ENCODE results near the gene GRIFIN.
A peak's percentile ranks its signal among the peaks of the same experiment; 100 is the strongest.

The GRIFIN gene

GRCh38 chr7:2451171-2452073 is 24.8 kb downstream of the GRIFIN start:
- peak; percentile 80 for TF ChIP-seq CTCF (IDR thresholded peaks at IDR 0.05)
- Histone ChIP-seq H3K4me1 (ENCODE audit: control insufficient read depth in 1 of 2, insufficient read depth in 1 of 2, low read depth in 1 of 2, low read length in 1 of 2) (peaks cover 9 to 12% of the 10 kb centered on the region in 2 experiments), H3K27ac (no peak overlapping the region), H3K27me3 (peaks cover 3% of the 10 kb centered on the region), H3K9me3 (no peaks in the 10 kb centered on the region), H3K36me3 (peaks cover 6% of the 10 kb centered on the region), H3K4me3 (ENCODE audit: low read depth in 1 of 2, low read length in 1 of 2) (peak overlapping the region; percentile 44 to 67)

DNA sequence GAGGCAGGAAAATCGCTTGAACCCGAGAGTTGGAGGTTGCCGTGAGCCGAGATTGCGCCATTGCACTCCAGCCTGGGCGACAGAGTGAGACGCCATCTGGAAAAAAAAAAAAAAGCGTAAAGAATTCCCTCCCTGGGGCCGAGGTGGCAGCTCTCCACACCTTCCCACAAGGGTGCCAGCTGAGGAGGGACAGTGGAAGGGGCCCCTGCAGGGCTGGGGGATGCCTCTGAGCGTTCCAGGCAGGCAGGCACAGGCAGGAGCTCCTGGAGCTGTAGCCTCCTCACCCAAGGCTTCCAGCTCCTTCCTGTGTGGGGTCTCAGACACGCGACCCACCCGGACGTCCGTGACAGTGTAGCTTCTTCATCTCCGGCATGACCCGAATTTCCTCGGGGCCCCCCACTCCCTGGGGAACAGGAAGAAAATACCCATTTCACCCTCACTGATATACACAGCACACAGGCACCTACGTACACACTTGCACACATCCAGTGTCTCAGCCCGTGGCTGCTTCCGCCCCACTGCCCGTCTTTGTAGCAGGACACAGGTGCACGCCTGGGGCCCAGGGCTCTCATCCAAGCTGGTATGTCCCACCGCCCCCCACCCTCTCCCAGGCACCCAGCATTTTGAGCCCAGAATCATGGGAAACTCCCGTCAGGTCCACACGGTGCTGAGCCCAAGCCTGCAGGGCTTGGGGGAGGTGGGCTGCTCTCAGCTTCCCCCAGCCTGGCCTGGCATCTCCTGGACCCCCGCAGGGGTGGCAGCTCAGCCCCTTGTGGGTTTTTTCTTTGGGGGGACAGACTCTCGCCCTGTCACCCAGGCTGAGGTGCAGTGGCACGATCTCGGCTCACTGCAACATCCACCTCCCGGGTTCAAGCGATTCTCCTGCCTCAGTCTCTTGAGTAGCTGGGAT is 25.7 kb downstream of the GRIFIN start:
- TF ChIP-seq CTCF (IDR thresholded peaks at IDR 0.05) = no peak
- peaks cover 3% of the 10 kb centered on the region for H3K27me3 ChIP-seq
- H3K9me3 ChIP-seq = no peaks in the 10 kb centered on the region
- H3K36me3 ChIP-seq = peaks cover 6% of the 10 kb centered on the region
- H3K4me3 ChIP-seq (ENCODE audit: low read depth in 1 of 2, low read length in 1 of 2) = no peak overlapping the region
- H3K4me1 ChIP-seq (ENCODE audit: control insufficient read depth in 1 of 2, insufficient read depth in 1 of 2, low read depth in 1 of 2, low read length in 1 of 2) = peaks cover 9 to 12% of the 10 kb centered on the region in 2 experiments
- H3K27ac ChIP-seq = no peak overlapping the region

GRCh38 chr7:2446676-2447075 is 29.5 kb downstream of the GRIFIN start:
- Histone ChIP-seq H3K9me3 (no peaks in the 10 kb centered on the region), H3K36me3 (peaks cover 14% of the 10 kb centered on the region), H3K27me3 (peaks cover 3% of the 10 kb centered on the region), H3K4me1 (ENCODE audit: control insufficient read depth in 1 of 2, insufficient read depth in 1 of 2, low read depth in 1 of 2, low read length in 1 of 2) (peaks cover 4 to 7% of the 10 kb centered on the region in 2 experiments), H3K4me3 (ENCODE audit: low read depth in 1 of 2, low read length in 1 of 2) (no peak overlapping the region), H3K27ac (no peak overlapping the region)
- no peak for TF ChIP-seq CTCF (IDR thresholded peaks at IDR 0.05)

GRCh38 chr7:2445898-2446555 is 30.2 kb downstream of the GRIFIN start:
- Histone ChIP-seq H3K27ac (no peak overlapping the region), H3K36me3 (peaks cover 14% of the 10 kb centered on the region), H3K27me3 (peaks cover 3% of the 10 kb centered on the region), H3K9me3 (no peaks in the 10 kb centered on the region), H3K4me1 (ENCODE audit: control insufficient read depth in 1 of 2, insufficient read depth in 1 of 2, low read depth in 1 of 2, low read length in 1 of 2) (peaks cover 0 to under 1% of the 10 kb centered on the region in 2 experiments), H3K4me3 (ENCODE audit: low read depth in 1 of 2, low read length in 1 of 2) (no peak overlapping the region)
- no peak for TF ChIP-seq CTCF (IDR thresholded peaks at IDR 0.05)

- Histone ChIP-seq H3K27me3 (no peaks in the 10 kb centered on the region), H3K27ac (no peak overlapping the region), H3K4me3 (ENCODE audit: low read depth in 1 of 2, low read length in 1 of 2) (no peak overlapping the region), H3K4me1 (ENCODE audit: control insufficient read depth in 1 of 2, insufficient read depth in 1 of 2, low read depth in 1 of 2, low read length in 1 of 2) (no peaks in the 10 kb centered on the region), H3K9me3 (no peaks in the 10 kb centered on the region), H3K36me3 (peaks cover 14% of the 10 kb centered on the region)
- TF ChIP-seq CTCF (IDR thresholded peaks at IDR 0.05) = no peak
These were observed 31.2 kb downstream of the GRIFIN start for GRCh38 chr7:2445047-2445446.

Measured in neutrophil (primary cell).